Astrocyte of the hippocampus (primary cell): ENCODE results near the gene TSTD1.

ENCODE experiments used
- DNase-seq: peaks from one replicate; pipeline ENCODE4 v3.0.0; 2011; ENCODE audit warnings: low read depth, low spot score

Gene TSTD1, protein sequence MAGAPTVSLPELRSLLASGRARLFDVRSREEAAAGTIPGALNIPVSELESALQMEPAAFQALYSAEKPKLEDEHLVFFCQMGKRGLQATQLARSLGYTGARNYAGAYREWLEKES

DNA sequence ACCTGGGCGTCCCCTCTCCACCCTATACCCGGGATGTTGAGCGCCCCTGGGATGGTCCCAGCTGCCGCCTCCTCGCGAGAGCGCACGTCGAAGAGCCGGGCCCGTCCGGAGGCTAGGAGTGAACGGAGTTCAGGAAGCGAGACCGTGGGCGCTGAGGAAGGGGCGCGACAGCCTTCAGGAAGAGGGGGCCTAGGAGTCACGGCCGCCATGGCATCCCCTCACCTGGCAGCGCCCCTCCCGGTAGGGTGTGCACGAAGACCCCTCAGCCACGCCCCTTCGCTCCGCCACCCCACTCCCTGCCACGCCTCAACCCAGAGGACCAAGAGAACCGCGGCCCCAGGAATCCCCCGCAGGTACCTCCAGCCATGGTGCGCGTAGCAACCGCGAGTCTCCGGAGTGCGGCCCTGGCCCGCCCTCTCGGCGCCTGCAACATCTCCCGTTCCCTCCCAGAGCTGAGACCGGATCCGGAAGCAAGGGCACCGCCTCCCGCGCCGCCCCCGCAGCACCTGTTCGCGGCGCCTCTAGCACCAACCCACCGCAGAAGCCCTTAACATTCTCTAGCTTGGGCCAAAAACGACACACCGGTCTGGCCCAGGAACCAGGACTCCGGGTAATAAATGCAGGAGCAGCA, at the start of gene TSTD1:
Gene TSTD1 (minus strand): TSS at position 442 of the 631 bp plus-strand sequence. CDS start 75 bp downstream, at position 367.
- DNase-seq, result peak; percentile 62

DNA sequence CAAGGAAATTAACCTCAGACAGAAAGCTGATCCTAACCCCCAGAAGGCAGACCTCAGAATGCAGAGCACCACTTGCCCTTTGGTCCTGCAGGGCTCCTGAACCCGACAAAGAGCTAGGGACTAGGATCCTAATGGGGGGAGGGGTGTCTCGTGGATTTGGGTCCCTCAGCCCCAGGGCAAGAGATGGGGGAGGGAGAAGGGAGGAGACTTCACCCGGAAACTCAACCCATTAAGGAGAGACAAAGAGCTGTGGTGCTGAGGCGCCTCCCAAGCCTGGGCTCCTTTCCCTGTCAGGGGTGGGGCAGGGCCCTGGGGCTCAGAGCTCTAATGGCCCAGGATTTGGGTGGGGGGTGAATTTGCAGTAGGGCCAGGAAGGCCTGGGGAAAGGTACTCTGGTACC, 47.7 kb upstream of the TSTD1 start:
- DNase-seq, result no peak

DNA sequence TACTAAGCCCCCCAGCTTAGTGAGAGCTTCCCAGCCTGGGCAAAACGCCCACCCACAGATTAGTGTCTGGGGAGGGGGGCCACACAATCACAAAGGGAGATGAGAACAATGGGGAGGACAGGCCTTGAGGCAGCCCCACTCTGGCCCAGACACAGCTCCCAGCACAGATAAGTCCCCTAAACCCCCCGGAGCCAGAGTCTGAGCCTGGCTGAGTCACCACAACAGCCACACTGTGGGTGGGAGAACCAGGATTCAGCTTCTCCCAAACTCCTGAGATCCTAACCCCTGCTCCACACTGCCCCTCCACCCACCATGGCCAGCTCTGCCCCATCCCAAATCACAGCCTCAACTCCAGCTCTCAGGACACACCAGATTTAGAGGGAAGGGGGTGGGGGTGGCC, 46.4 kb upstream of the TSTD1 start:
- peak; percentile 29 for DNase-seq

DNA sequence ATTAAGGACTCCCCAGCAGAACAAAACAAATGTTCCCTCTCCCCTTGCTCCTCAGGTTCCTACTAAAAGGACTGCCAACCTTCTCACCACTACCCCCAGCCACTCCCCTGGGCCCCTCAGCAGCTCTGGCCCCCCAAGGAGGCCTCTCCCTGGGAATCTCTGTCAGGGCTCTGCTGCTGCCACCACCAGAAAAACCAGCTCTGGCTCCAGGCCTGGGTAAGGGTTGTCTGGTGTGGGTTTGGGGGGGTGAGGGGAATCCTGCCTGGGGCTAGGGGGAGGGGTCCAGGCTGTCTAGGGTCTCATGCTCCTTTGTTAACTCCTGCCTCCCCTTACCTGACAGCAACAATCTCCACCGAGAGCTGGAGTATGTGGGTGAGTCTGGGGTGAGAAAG, 45.8 kb upstream of the TSTD1 start:
- no peak for DNase-seq

DNA sequence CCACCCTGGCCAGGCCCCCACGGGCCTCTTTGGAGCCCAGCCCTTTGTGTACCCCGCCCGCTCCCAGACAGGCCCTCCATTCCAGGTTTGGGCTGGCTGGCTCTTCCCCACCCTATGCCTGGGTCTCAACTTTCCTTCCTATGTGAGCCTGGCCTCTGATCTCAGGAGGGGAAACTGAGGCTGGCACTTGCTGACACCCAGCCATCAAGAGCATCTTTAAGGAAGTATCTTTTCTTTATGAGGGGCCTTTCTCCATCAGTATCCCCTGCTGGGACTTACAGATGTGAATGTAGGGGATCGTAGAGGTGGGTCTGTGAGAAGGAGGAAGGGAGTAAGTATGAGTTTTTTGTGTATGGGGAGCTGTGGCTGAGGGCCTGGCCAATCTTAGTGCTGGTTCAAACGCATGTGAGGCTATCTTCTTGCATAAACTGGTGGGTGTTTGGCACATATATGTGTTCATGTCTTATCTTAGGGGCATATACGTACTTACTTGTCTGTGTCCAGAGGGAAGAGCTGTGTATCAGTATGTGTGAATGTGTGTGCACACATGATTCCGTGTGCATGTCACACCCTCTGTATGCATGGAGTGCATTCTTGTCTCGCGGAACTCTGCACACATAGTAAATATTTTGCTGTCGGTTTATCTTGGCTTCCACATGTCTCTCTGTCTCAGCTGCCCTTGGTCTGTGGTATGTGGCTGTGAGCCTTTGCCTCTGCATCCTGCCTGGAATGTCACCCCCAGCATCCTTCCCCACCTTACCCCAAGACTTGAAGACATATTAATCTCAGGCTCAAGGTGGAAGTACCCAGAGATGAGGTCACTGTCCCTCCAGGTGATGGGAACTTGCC, 45.2 kb upstream of the TSTD1 start:
- peak; percentile 56 for DNase-seq

DNA sequence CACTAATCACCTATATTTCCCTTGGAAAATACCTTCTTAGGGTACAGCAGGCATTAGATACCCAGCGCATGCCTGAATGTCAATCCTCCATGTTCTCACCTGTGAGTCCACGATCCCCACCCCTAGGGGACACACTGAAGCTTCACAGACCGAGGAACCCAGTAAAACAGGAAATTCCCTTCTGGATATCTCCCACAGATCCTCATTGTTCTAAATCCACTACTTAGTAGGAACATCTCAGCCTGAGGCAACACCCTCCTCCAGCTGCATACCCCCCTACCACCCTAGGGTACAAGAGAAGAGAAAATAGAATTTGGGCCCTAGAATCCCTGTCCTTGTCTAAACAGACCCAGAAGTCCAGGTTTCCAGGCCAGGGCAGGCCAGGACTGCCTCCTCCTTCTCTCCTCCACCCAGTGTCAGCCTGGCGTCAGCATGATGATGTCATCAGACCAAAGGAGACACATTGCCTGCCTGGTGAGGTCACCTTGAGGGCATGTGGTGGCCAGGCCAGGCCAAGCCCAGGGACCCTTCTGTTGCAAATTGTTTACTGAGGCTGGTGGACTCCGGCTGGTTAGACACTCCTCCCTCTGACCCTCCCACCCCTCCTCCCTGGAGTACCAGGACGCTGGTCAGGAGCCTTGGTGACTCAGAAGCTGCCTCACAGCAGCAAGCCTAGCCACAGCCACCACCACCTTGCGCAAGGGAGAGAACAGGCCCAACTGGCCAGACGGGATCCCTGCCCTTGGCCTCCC, 44.4 kb upstream of the TSTD1 start:
- peak; percentile 91 for DNase-seq

DNA sequence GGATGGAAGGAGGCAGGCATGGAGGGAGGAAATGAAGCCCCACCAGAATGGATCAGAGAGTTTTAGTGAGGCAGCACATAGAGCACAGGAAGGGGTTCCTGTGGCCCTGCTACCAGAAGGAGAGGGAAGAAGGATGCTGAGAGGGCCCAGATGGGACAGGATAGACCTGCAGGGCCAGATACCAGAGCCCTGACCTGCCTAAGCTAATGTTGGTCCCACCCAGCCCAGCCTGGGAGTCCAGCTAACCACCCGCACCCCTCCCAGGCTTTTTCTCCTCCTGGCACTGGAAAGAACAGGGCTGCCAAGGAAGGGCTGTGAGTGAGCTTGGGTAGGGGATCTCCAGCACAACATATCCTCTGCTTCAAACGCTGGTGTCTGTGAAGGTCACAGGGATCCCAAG, 43.7 kb upstream of the TSTD1 start:
- no peak for DNase-seq

DNA sequence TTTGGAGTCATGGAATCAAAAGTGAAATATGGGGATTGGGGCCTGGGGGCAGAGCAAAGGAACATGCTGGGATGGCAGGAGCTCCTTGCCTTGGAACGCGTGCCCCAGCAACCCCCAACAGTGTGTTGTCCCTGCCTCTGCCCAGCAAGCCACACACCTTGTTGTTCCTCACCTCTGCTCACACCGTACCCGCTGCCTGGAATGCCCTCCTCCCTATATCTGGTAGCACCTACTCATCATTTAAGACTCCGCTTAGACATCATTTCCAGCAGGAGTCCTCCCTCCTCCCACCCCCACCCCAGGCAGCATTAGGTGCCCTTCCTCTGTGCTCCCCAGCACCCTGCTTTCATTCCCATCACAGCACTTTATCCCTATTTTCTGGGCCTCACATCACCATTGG, 42.8 kb upstream of the TSTD1 start:
- DNase-seq, result no peak

DNA sequence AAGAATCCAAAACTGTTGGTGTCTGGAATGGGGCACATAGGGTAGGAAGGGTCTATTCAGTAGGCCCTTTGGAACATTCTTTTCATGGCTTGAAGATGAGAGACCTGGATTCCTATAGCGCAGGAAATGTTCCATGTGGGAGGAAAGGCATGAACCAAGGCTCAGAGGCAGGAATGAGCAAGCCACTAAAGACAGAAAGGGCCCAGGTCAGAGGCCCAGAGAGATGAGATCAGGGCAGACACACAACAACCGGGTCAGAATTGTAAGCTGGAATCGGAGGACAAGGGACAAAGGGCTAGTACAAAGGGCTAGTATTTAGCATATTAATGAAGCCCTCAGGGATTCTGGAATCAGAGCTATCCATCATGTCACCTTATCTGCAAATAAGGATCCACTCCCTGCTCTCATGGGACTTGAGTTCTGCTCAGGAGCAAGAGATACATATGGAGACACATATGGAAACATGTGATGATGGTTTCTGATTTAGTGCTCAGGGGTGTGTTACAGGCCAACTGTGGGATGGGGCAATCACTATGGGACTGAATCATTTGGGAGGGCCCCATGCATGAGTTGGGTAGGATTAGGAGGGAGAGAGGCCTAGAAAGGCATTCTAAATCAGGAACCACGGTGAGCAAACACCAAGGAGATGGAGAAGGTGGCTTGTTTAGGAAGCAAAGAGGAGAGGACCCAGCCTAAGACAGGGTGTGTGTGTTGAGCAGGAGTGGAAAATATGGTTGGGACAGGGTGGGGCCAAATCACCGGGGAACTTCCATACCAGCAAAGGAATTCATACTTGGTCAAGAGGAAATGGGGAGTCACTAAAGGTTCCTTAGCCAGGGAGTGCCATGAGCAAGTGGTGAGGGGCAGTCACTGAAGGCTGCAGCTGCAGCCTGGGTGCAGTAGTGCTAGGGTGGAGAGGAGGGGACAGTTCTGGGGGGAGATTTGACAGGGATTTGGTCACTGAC, 42.0 kb upstream of the TSTD1 start:
- peak; percentile 20 for DNase-seq

DNA sequence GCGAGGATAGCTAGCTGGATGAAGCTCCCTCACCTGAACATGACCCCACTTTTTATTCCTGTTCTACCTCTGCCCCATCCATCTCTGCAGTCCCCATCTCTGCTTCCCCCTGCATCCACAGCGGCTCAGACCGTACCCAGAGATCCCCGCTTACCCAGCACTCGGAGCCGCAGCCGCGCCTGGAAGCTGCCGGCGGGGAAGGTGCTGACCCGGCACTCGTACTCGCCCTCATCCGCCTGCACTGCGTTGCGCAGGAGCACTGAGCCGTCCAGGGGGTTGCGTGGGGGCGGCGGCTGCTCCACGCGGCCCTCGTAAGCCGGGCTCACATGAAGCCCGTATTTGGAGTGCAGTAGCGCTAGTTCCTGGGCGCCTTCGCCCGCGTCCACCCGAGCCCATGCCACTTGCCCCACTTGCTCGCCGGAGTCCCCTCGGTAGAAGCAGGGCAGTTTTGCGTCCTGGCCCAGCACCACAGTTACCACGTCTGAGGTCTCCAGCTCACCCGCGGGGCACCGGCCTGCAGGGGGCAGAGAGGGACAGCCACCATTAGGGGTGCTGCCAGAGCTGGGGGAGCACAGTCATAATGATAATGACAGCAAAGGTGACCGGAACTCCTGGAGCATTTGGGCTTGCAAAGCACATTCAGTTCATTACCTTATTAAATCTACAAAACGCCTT, 40.8 kb upstream of the TSTD1 start:
- no peak for DNase-seq

DNA sequence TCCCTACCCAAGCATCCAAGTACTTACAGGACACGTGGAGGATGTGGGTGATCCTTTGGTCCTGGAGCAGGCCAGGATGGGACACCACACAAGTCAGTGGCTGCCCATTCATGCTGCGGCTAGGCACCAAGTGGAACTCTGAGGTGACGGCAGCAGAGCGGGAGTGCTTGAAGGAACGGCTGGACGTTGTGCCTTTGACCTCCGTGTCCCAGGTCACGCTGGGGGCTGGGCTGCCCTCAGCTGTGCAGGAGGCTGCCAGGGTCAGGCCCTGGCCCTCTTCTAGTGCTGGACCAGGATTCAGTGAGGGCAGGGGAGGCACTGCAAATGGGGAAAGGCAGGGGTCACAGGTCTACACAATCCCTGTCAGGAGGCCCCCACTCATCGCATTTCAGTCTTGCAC, 38.7 kb upstream of the TSTD1 start:
- DNase-seq, result no peak

DNA sequence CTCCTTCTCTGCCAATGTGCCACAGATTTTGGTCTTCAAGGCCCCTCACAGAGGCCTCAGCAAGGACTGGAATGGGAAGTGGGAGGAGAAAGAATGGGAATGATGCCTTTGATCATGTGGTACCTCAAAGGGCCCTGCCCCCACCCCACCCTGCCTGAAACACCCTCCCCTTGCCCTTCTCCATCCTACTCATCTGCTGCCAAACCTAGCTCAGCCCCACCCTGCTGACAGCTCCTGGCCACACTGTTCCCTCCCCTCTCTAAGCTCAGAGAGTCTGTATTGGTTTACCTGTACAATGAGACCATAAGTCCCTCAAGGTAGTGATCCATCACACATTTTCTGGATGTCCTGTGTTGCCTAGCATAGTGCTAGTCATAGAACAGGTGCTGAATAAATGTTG, 37.6 kb upstream of the TSTD1 start:
- DNase-seq, result no peak

DNA sequence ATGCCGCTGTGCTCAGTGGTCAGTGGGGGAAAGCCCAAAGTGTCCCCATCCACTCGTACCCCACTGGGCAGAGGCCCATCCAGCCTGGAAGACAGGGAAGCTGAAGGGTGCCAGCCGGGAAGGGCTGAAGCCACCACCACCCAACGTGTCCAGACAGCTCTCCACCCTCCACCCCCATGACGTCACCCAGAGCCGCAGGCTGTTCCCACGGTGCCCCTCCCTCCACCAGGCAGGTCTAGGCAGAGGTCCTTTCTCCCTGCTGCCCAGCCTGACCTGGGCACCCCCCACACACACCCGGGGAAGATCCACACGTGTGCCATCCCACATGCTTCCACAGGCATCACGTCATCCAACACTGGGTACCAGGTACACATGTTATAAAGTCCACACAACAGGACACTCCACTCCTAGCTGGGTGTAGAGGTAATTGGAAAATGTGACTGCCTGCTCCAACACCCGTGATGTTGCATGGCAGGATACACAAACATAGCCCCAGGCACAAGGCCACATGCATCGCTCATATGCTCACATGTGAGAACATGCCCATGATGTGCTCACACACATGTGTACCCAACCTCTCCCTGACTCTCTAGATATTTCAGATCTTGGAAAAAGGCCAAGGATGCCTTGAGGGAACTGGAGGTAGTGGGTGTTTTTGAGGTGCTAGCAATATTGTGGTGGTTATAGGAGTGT, 36.1 kb upstream of the TSTD1 start:
- DNase-seq, result no peak

DNA sequence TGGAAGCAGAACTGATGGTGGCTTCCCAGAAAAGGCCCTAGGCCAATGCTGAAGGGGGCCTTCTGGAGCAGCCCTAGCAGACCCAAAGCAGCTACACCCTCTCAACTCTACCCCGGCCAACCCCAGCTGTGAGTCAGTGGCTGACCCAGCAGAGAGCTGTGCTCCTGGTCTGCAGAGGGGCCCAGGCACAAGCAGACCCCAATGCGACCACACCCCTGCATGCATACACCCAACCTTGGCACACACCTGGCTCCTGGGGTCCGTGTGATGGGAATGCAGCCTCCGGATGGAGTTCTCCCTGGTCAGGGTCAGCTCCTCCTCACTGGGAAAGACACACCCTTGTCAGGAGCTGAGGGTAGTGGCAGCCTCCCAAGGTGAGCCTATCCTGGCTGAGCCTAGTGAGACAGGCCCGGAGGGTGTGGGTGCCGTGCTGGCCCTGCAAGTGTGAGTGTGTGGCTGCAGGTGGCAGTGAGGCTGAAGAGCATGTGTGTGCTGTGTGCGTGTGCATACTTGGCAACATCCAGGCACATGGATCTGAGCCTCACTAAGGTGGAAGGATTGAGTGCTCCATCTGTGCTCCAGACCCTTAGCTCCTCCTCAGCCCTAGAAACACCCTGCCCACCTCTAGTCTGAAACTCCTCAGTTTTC, 34.8 kb upstream of the TSTD1 start:
- DNase-seq, result no peak

DNA sequence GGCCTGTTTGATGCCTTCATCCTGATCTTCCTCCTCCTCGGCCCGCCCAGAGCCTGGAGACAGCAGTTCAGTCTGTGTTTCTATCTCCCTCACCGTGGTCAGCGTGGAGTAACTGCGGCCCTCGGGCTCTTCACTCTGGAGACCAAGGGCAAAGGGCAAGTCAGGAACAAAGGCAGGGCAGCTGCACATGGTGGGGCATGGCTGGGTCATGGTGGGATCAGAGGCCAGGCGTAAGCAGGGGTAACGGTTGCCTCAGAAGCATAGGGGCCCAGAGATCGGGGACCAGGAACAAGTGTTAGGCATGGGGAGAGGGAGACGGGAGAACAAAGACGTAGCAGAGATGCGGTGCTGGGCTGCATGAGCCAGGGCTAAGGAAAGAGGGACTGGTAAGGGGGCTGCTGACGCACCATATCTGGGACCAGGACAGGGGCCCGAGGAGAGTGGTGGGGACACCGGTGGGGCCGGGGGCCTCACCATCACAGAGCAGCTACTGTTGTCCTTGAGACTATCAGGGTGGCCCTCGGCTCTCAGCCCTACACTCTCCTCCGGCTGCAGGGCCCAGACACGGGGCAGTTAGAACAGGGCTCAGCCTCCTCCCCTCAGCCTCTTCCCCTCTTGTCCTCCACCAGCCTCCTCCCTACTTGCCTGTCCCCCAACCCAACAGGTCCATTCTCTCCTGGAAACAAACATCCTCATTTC, 34.1 kb upstream of the TSTD1 start:
- DNase-seq, result no peak

DNA sequence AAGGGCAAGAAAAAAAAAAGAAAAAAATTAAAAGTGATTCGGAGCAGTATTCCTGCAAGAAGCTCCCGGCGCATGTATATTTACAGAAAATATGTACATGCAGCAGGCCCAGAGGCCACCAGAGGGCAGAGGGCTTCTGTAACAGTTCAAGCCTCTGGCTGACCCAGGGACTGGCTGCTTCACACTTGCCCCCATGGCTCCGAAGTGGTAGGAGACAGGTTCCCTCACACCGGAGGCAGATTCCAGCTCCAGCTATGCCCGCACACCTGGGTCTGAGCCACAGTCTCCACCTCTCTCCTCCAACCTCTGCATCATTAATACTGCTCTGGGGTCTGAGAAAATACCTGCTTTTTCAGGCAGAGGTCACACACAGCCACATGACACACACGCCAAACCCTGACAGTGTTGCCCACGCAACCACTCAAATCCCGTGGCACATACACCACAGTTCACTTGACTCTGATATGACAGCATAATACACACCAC, 33.2 kb upstream of the TSTD1 start:
- DNase-seq, result peak; percentile 36

DNA sequence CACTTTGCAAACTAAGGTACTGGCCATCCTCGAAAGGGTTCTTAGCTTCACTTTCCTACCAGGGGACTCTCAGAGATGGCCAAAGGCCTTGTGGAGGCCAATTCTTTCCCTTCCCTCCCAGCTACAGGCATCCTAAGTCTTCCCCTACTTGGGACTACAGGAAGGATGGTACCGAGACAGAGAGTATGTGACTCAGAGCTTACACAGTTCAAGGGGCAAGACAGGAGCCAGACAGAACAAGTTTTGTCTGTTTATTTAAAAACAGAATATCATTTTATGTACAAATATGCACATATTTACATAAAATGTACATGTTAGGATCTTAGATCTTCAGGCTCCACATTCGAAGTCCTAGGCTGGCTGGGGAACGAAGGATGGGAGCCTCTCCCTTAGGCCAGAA, 32.0 kb upstream of the TSTD1 start:
- DNase-seq, result no peak

DNA sequence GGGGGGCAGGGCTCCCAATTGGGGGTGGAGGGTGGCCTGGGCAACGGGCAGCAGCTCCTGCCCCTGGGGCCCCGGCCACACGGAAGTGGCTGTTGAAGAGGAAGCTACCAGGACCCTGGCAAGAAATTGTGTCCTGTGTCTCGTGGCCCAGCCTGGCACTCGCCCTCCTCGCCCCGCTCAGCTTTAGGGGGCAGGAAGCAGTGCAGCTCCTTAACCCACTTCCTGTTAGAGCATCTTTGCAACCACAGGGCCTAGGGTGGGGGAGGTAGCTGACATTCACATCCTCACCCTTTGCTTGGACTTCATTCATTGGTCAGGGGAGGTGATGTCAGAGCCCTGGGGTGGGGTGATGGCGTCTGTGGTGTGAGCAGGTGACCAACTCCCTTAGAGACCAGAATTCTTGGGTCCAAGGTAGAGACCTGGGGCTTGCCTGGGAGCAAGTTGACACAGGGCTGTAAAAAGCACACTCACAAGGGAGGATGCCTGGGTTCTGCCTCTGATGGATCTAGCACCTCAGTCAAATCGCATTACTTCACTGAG, 31.0 kb upstream of the TSTD1 start, which contains the start of gene ARHGAP30:
Gene ARHGAP30 (minus strand): TSS at position 161 of the 540 bp plus-strand sequence. CDS start 267 bp downstream, outside the sequence.
- no peak for DNase-seq
